Measurements from ENCODE around the gene TRIM72.
"Not testable (repeated sequence)": the region's sequence is repeated elsewhere in the genome, so short reads cannot be mapped to it uniquely, and the experiment has no call there.

TRIM72 gene

GRCh38 chr16:31191697-31192428 is 22.1 kb upstream of the TRIM72 start:
- H3K4me3 ChIP-seq (ENCODE audit: low read depth, low read length) = no peak overlapping the region
- no peak for TF ChIP-seq CTCF (IDR thresholded peaks at IDR 0.05; ENCODE audit: low read depth, low read length)

GRCh38 chr16:31192856-31193642 is 20.9 kb upstream of the TRIM72 start:
- no peak overlapping the region for H3K4me3 ChIP-seq (ENCODE audit: low read depth, low read length)
- TF ChIP-seq CTCF (IDR thresholded peaks at IDR 0.05; ENCODE audit: low read depth, low read length) = no peak

GRCh38 chr16:31193874-31194273 is 20.0 kb upstream of the TRIM72 start:
- H3K4me3 ChIP-seq (ENCODE audit: low read depth, low read length) = no peak overlapping the region
- no peak for TF ChIP-seq CTCF (IDR thresholded peaks at IDR 0.05; ENCODE audit: low read depth, low read length)

- no peak overlapping the region for H3K4me3 ChIP-seq (ENCODE audit: low read depth, low read length)
- TF ChIP-seq CTCF (IDR thresholded peaks at IDR 0.05; ENCODE audit: low read depth, low read length) = no peak
These were observed 19.0 kb upstream of the TRIM72 start for GRCh38 chr16:31194898-31195297.

- H3K4me3 ChIP-seq (ENCODE audit: low read depth, low read length) = not testable (repeated sequence)
These were observed 18.1 kb upstream of the TRIM72 start for GRCh38 chr16:31195861-31196260.

GRCh38 chr16:31196324-31197088 is 17.4 kb upstream of the TRIM72 start:
- TF ChIP-seq CTCF (IDR thresholded peaks at IDR 0.05; ENCODE audit: low read depth, low read length) = no peak
- no peak overlapping the region for H3K4me3 ChIP-seq (ENCODE audit: low read depth, low read length)

GRCh38 chr16:31198207-31198882 is 15.6 kb upstream of the TRIM72 start:
- TF ChIP-seq CTCF (IDR thresholded peaks at IDR 0.05; ENCODE audit: low read depth, low read length) = no peak
- H3K4me3 ChIP-seq (ENCODE audit: low read depth, low read length) = no peak overlapping the region
